Upper lobe of left lung (tissue), 6 donors: ENCODE data around the gene ARHGEF2. TPM values are rescaled to one million over a fixed set of nuclear protein-coding genes. Genes with fewer than 3 reads are reported as not detected.

Experiments
- ATAC-seq, 2 donors: fragments of 200-7000 bp; cut with Tn5 transposase; one replicate each; pipeline ENCODE4 v1.9.1; 2022; ENCODE audit warnings: mild to moderate bottlenecking in 2 of 2, moderate library complexity in 2 of 2; ENCODE audit not compliant: low FRiP score in 2 of 2
- DNase-seq, 2 donors: peaks; one replicate each; pipeline ENCODE4 v3.0.0-alpha.2; 2019 to 2020
- H3K27ac ChIP-seq, 4 donors: fragments of 200-600 bp; sonication (generic); one replicate each; pipeline ENCODE4 v1.5.1; 2016 to 2019
- H3K27me3 ChIP-seq, 4 donors: fragments of 200-600 bp; sonication (generic); one replicate each; pipeline ENCODE4 v1.5.1; 2017 to 2019
- H3K36me3 ChIP-seq, 4 donors: fragments of 200-600 bp; sonication (generic); one replicate each; pipeline ENCODE4 v1.5.1; 2016 to 2019
- H3K4me1 ChIP-seq, 4 donors: fragments of 200-600 bp; sonication (generic); one replicate each; pipeline ENCODE4 v1.5.1; 2018 to 2019
- H3K4me3 ChIP-seq, 4 donors: fragments of 200-600 bp; sonication (generic); one replicate each; pipeline ENCODE4 v1.5.1; 2017 to 2019; ENCODE audit warnings: mild to moderate bottlenecking in 2 of 4, moderate library complexity in 1 of 4
- H3K9me3 ChIP-seq, 4 donors: fragments of 200-600 bp; sonication (generic); one replicate each; pipeline ENCODE4 v1.5.1; 2018 to 2019
- CTCF ChIP-seq, 6 experiments: fragments of 450-650 bp in 4 of 6; fragments of 200-600 bp in 2 of 6; sonication (generic) in 2 of 6; IDR thresholded peaks; one replicate each; pipeline ENCODE4 v1.5.1; 2016 to 2019; ENCODE audit warnings: antibody characterized with exemption in 6 of 6
- EP300 ChIP-seq, 4 donors: sonication (generic); formaldehyde crosslinking; IDR thresholded peaks; one replicate each; pipeline ENCODE4 v1.5.1; 2017; ENCODE audit warnings: antibody characterized with exemption in 4 of 4, control low read depth in 2 of 4
- POLR2A ChIP-seq, 4 donors: fragments of 450-650 bp; IDR thresholded peaks; one replicate each; pipeline ENCODE4 v1.5.1; 2016 to 2017; ENCODE audit warnings: antibody characterized with exemption in 4 of 4, mild to moderate bottlenecking in 2 of 4
- POLR2AphosphoS5 ChIP-seq, 2 donors: sonication (generic); formaldehyde crosslinking; IDR thresholded peaks; one replicate each; pipeline ENCODE4 v1.5.1; 2017; ENCODE audit warnings: antibody characterized with exemption in 2 of 2
- WGBS, 2 donors: methylation state at CpG; one replicate each; pipeline ENCODE4 v1.1.5; 2017 to 2018; 5-methylcytosine and 5-hydroxymethylcytosine counted together
- total RNA-seq, 6 donors: library from RNA; depleted of rRNA in 4 of 6; stranded (reverse); fragments of >200 nt in 4 of 6; gene quantifications; one replicate each; pipeline versions ENCODE4 v1.1.0 to v1.2.1, GENCODE V29; 2016 to 2021
- donor health status: DM: no; HTN: no; CAD: no; lungs with moderate emphysema.
- donor health status: DM: no; HTN: yes; CAD: no; lungs with severe emphysema.

ARHGEF2 gene
- total RNA-seq, 6 donors from 2014 or later = 198 to 969 (median 229) TPM

GRCh38 chr1:155962599-155963211, 15.6 kb downstream of the ARHGEF2 start:
- peak; percentile 19 to 25 for ATAC-seq
- H3K4me1 ChIP-seq = peaks cover 39 to 48% (median 45%) of the 10 kb centered on the region in 4 donors
- 65 to 69% methylated on average over 18 of the region's 18 CpGs for WGBS, 2 donors
- H3K27ac ChIP-seq = peak overlapping the region; percentile 57 to 76 (median 72)
- peaks cover 56 to 95% (median 92%) of the 10 kb centered on the region in 4 donors for H3K36me3 ChIP-seq
- DNase-seq = peak in 1 of 2 donors; percentile 66
- TF ChIP-seq EP300 (IDR thresholded peaks at IDR 0.05) (no peak), POLR2AphosphoS5 (IDR thresholded peaks at IDR 0.05) (no peak), CTCF (IDR thresholded peaks at IDR 0.05) (no peak), POLR2A (IDR thresholded peaks at IDR 0.05) (no peak)
- H3K4me3 ChIP-seq = no peak overlapping the region
- H3K9me3 ChIP-seq = no peaks in the 10 kb centered on the region
- no peaks in the 10 kb centered on the region for H3K27me3 ChIP-seq

- Histone ChIP-seq H3K36me3 (peaks cover 64 to 98% (median 95%) of the 10 kb centered on the region in 4 donors), H3K4me1 (peaks cover 31 to 40% (median 37%) of the 10 kb centered on the region in 4 donors), H3K27ac (peak overlapping the region; percentile 57 to 76 (median 72)), H3K4me3 (no peak overlapping the region), H3K27me3 (no peaks in the 10 kb centered on the region), H3K9me3 (no peaks in the 10 kb centered on the region)
- ATAC-seq (peak; percentile 79 to 82), DNase-seq (peak; percentile 72 to 74)
- TF ChIP-seq CTCF (IDR thresholded peaks at IDR 0.05) (peak; percentile 27 to 61 (median 42)), EP300 (IDR thresholded peaks at IDR 0.05) (peak in 1 of 4 donors; percentile 9), POLR2A (IDR thresholded peaks at IDR 0.05) (no peak), POLR2AphosphoS5 (IDR thresholded peaks at IDR 0.05) (peak; percentile 28 to 57)
- WGBS, 2 donors = 36 to 43% methylated on average over 10 to 14 of the region's 14 CpGs
Measured at GRCh38 chr1:155961937-155962336, 16.4 kb downstream of the ARHGEF2 start.

GRCh38 chr1:155960081-155960745, 18.1 kb downstream of the ARHGEF2 start:
- Histone ChIP-seq H3K4me3 (no peak overlapping the region), H3K36me3 (peaks cover 59 to 98% (median 96%) of the 10 kb centered on the region in 4 donors), H3K27ac (peak overlapping the region; percentile 9 to 76 (median 60)), H3K4me1 (peaks cover 14 to 26% (median 23%) of the 10 kb centered on the region in 4 donors), H3K9me3 (no peaks in the 10 kb centered on the region), H3K27me3 (no peaks in the 10 kb centered on the region)
- no peak for ATAC-seq
- TF ChIP-seq CTCF (IDR thresholded peaks at IDR 0.05) = no peak
- 89% methylated on average over 3 of the region's 3 CpGs for WGBS, 2 donors
- DNase-seq = no peak

GRCh38 chr1:155957411-155957915, 20.9 kb downstream of the ARHGEF2 start:
- no peak overlapping the region for H3K4me3 ChIP-seq
- H3K4me1 ChIP-seq = peaks cover 8 to 12% (median 11%) of the 10 kb centered on the region in 4 donors
- peaks cover 69 to 100% (median 94%) of the 10 kb centered on the region in 4 donors for H3K36me3 ChIP-seq
- no peak for ATAC-seq
- TF ChIP-seq POLR2AphosphoS5 (IDR thresholded peaks at IDR 0.05) (no peak), POLR2A (IDR thresholded peaks at IDR 0.05) (no peak), CTCF (IDR thresholded peaks at IDR 0.05) (no peak)
- peak overlapping the region in 1 of 4 donors; percentile 4 for H3K27ac ChIP-seq
- DNase-seq = peak in 1 of 2 donors; percentile 28
- 87 to 92% methylated on average over 12 of the region's 12 CpGs for WGBS, 2 donors
- H3K27me3 ChIP-seq = no peaks in the 10 kb centered on the region
- H3K9me3 ChIP-seq = no peaks in the 10 kb centered on the region
